ENCODE results near the gene DPP6. TPM values are rescaled to one million over a fixed set of nuclear protein-coding genes. Genes with fewer than 3 reads are reported as not detected.

DPP6 gene
- total RNA-seq, 1 donor from 2014 or later: 5.1 TPM

- no peak for DNase-seq
Observed at GRCh38 chr7:154937837-154938236, 885.6 kb downstream of the DPP6 start.

DNA sequence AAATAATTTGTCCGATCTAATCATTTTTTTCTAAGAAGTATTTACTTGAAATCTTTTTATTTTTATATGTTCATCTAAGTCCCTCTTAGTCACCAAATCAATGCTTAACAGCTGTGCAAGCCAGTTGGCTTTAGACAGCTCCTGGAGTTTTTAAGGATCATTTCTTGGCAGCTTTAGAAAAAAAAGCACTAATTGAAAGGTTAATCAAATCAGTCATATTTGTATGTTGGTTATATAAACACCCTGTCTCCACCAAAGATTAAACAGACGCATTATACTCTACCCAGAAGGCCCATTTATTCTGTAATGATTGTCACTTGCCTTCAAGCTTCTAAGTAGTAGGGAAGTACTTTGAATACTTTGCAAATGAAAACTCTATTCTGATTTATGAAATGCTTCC, 890.5 kb downstream of the DPP6 start:
- DNase-seq: no peak
